ENCODE results near the gene TRAIP.
A peak's percentile ranks its signal among the peaks of the same experiment; 100 is the strongest.
"Not testable (repeated sequence)": the region's sequence is repeated elsewhere in the genome, so short reads cannot be mapped to it uniquely, and the experiment has no call there.

The TRAIP gene

GRCh38 chr3:49856181-49857005 lies at the start of gene TRAIP:
TRAIP (minus strand) TSS chr3:49856564; CDS start chr3:49856453, 111 bp downstream.
- DNase-seq: peak; percentile 97

GRCh38 chr3:49904448-49904847 lies 48.1 kb upstream of the TRAIP start:
- DNase-seq: not testable (repeated sequence)

GRCh38 chr3:49903451-49904424 lies 47.4 kb upstream of the TRAIP start, which contains the start of gene MST1R:
MST1R (minus strand) TSS chr3:49903873; CDS start chr3:49903609, 264 bp downstream.
- DNase-seq: peak; percentile 94

GRCh38 chr3:49902511-49903345 lies 46.4 kb upstream of the TRAIP start:
- DNase-seq: no peak

GRCh38 chr3:49901366-49902339 lies 45.3 kb upstream of the TRAIP start:
- DNase-seq: no peak

- DNase-seq: no peak
Measured at GRCh38 chr3:49900491-49901153, 44.3 kb upstream of the TRAIP start.

GRCh38 chr3:49899815-49900214 lies 43.5 kb upstream of the TRAIP start:
- no peak for DNase-seq

GRCh38 chr3:49898991-49899390 lies 42.6 kb upstream of the TRAIP start:
- DNase-seq: no peak

- no peak for DNase-seq
Measured at GRCh38 chr3:49896345-49896744, 40.0 kb upstream of the TRAIP start.

GRCh38 chr3:49895791-49896190 lies 39.4 kb upstream of the TRAIP start:
- DNase-seq: no peak

GRCh38 chr3:49889296-49889695 lies 32.9 kb upstream of the TRAIP start:
- no peak for DNase-seq

GRCh38 chr3:49886922-49887265 lies 30.5 kb upstream of the TRAIP start:
- DNase-seq: no peak

- no peak for DNase-seq
Measured at GRCh38 chr3:49883998-49884397, 27.6 kb upstream of the TRAIP start.

GRCh38 chr3:49882166-49882565 lies 25.8 kb upstream of the TRAIP start:
- no peak for DNase-seq

- DNase-seq: no peak
Measured at GRCh38 chr3:49880581-49881315, 24.4 kb upstream of the TRAIP start.

GRCh38 chr3:49879721-49880120 lies 23.4 kb upstream of the TRAIP start:
- DNase-seq: no peak

GRCh38 chr3:49878686-49879085 lies 22.3 kb upstream of the TRAIP start:
- no peak for DNase-seq

GRCh38 chr3:49877716-49878115 lies 21.4 kb upstream of the TRAIP start:
- DNase-seq: no peak

- no peak for DNase-seq
Measured at GRCh38 chr3:49876567-49876966, 20.2 kb upstream of the TRAIP start.

GRCh38 chr3:49873623-49874022 lies 17.3 kb upstream of the TRAIP start:
- no peak for DNase-seq
